CD4-positive, alpha-beta T cell (primary cell): ENCODE measurements around the gene GABRR2. TPM values are rescaled to one million over a fixed set of nuclear protein-coding genes. Genes with fewer than 3 reads are reported as not detected.

ENCODE experiments used
- ATAC-seq: fragments of 200-7000 bp; cut with Tn5 transposase; one replicate; pipeline ENCODE4 v1.10.0; 2022; ENCODE audit warnings: mild to moderate bottlenecking; ENCODE audit not compliant: poor library complexity
- CTCF ChIA-PET: fragments of 350-600 bp; sonication (Branson Sonifier 250); formaldehyde crosslinking; loops from one replicate; lab custom pipeline; 2021; ENCODE audit warnings: antibody characterized with exemption, inconsistent platforms; lab: Charles Lee
- POLR2A ChIA-PET: fragments of 350-600 bp; sonication (Branson Sonifier 250); formaldehyde crosslinking; loops from one replicate; lab custom pipeline; 2021; ENCODE audit warnings: antibody characterized with exemption, inconsistent platforms; lab: Charles Lee
- DNase-seq, 14 experiments: peaks; one replicate each; pipeline ENCODE4 v3.0.0-alpha.2; 2013 to 2020; ENCODE audit warnings: mixed read lengths in 2 of 14
- H3K27ac ChIP-seq, 2 donors: one replicate each; pipeline versions ENCODE4 v1.5.1 to v1.7.0; 2013; ENCODE audit warnings: low read length in 2 of 2, low read depth in 1 of 2, mild to moderate bottlenecking in 1 of 2
- H3K27me3 ChIP-seq, 2 experiments: 1 replicate in 1 of 2; 2 replicates in 1 of 2; pipeline versions ENCODE4 v1.6.1 to v1.7.0; 2013; ENCODE audit warnings: low read length in 2 of 2, control low read depth in 1 of 2, mild to moderate bottlenecking in 1 of 2, moderate library complexity in 1 of 2; ENCODE audit not compliant: insufficient read depth in 2 of 2, control insufficient read depth in 1 of 2
- H3K36me3 ChIP-seq: one replicate; pipeline ENCODE4 v1.6.1; 2013; ENCODE audit warnings: low read length, control low read depth; ENCODE audit not compliant: insufficient read depth
- H3K4me1 ChIP-seq: one replicate; pipeline ENCODE4 v1.6.1; 2013; ENCODE audit warnings: low read length, control low read depth; ENCODE audit not compliant: insufficient read depth
- H3K4me3 ChIP-seq: one replicate; pipeline ENCODE4 v1.5.1; 2013; ENCODE audit warnings: mild to moderate bottlenecking, low read length, moderate library complexity
- H3K9me3 ChIP-seq, 2 experiments: 1 replicate in 1 of 2; 2 replicates in 1 of 2; pipeline versions ENCODE4 v1.6.1 to v1.7.0; 2013; ENCODE audit warnings: low read length in 2 of 2, mild to moderate bottlenecking in 2 of 2, control low read depth in 1 of 2, moderate library complexity in 1 of 2; ENCODE audit not compliant: control insufficient read depth in 1 of 2, insufficient read depth in 1 of 2
- H3K27ac Mint-ChIP-seq: one replicate; pipeline ENCODE4 v1.8.0; 2020; ENCODE audit warnings: mixed read lengths
- H3K27me3 Mint-ChIP-seq: one replicate; pipeline ENCODE4 v1.8.0; 2021; ENCODE audit warnings: mixed read lengths
- H3K36me3 Mint-ChIP-seq: one replicate; pipeline ENCODE4 v1.8.0; 2021; ENCODE audit warnings: low read depth, mixed read lengths
- H3K4me1 Mint-ChIP-seq: one replicate; pipeline ENCODE4 v1.8.0; 2021; ENCODE audit warnings: low read depth, mixed read lengths
- H3K4me3 Mint-ChIP-seq: one replicate; pipeline ENCODE4 v1.8.0; 2020; ENCODE audit warnings: mild to moderate bottlenecking, mixed read lengths
- H3K9me3 Mint-ChIP-seq: one replicate; pipeline ENCODE4 v1.8.0; 2020; ENCODE audit warnings: mixed read lengths
- CTCF ChIP-seq: fragments of 200-600 bp; IDR thresholded peaks from one replicate; pipeline ENCODE4 v1.8.0; 2022; ENCODE audit warnings: antibody characterized with exemption, mild to moderate bottlenecking
- intact Hi-C, 2 experiments: fragments of 100-400 bp; cut with DNase I in 1 of 2; cut with micrococcal nuclease in 1 of 2; formaldehyde crosslinking; loops; one replicate each; pipeline versions ENCODE4 v1.15.1 to v1.9.0; 2023 to 2025; cut with DNase I, micrococcal nuclease
- total RNA-seq, 174 experiments: library from RNA in 2 of 174; stranded (reverse) in 2 of 174; gene quantifications; one replicate each; pipeline ENCODE4 v1.2.3 and lab custom pipeline; 2021 to 2026

Gene GABRR2
- total RNA-seq, 2 experiments from 2014 or later: 0.47 to 0.49 TPM

GRCh38 chr6:89302195-89302770 is 12.8 kb downstream of the GABRR2 start:
- intact Hi-C loops: no loop called here
- H3K4me3 Mint-ChIP-seq: no peak overlapping the region
- H3K27ac Mint-ChIP-seq: no peak overlapping the region
- Histone ChIP-seq H3K9me3 (peaks cover 0 to 3% of the 10 kb centered on the region in 2 experiments), H3K4me1 (peaks cover 24% of the 10 kb centered on the region), H3K27me3 (no peaks in the 10 kb centered on the region), H3K4me3 (no peak overlapping the region), H3K36me3 (no peaks in the 10 kb centered on the region), H3K27ac (no peak overlapping the region)
- CTCF ChIA-PET: no interaction called here
- ATAC-seq (no peak), DNase-seq (no peak)
- no peaks in the 10 kb centered on the region for H3K9me3 Mint-ChIP-seq
- no peaks in the 10 kb centered on the region for H3K27me3 Mint-ChIP-seq
- H3K4me1 Mint-ChIP-seq: peaks cover 26% of the 10 kb centered on the region
- POLR2A ChIA-PET: no interaction called here
- no peak for TF ChIP-seq CTCF
- no peaks in the 10 kb centered on the region for H3K36me3 Mint-ChIP-seq

GRCh38 chr6:89301586-89302194 is 13.4 kb downstream of the GABRR2 start:
- DNase-seq (no peak), ATAC-seq (no peak)
- H3K4me3 Mint-ChIP-seq: no peak overlapping the region
- no peaks in the 10 kb centered on the region for H3K27me3 ChIP-seq
- H3K36me3 ChIP-seq: no peaks in the 10 kb centered on the region
- no peaks in the 10 kb centered on the region for H3K9me3 Mint-ChIP-seq
- intact Hi-C loops: no loop called here
- CTCF ChIA-PET: no interaction called here
- H3K27ac Mint-ChIP-seq: no peak overlapping the region
- no peak overlapping the region for H3K4me3 ChIP-seq
- TF ChIP-seq CTCF: no peak
- no peak overlapping the region for H3K27ac ChIP-seq
- POLR2A ChIA-PET: no interaction called here
- no peaks in the 10 kb centered on the region for H3K27me3 Mint-ChIP-seq
- H3K4me1 Mint-ChIP-seq: peaks cover 26% of the 10 kb centered on the region
- no peaks in the 10 kb centered on the region for H3K36me3 Mint-ChIP-seq
- peaks cover 0 to 3% of the 10 kb centered on the region in 2 experiments for H3K9me3 ChIP-seq
- H3K4me1 ChIP-seq: peaks cover 28% of the 10 kb centered on the region

- no peak for ATAC-seq
- Histone ChIP-seq H3K9me3 (peaks cover 0 to 3% of the 10 kb centered on the region in 2 experiments), H3K4me1 (peaks cover 28% of the 10 kb centered on the region), H3K4me3 (no peak overlapping the region), H3K27ac (no peak overlapping the region), H3K27me3 (no peaks in the 10 kb centered on the region), H3K36me3 (no peaks in the 10 kb centered on the region)
- Mint-ChIP-seq H3K36me3 (no peaks in the 10 kb centered on the region), H3K27me3 (no peaks in the 10 kb centered on the region), H3K4me3 (no peak overlapping the region), H3K9me3 (peaks cover 2% of the 10 kb centered on the region), H3K27ac (peak overlapping the region; percentile 86), H3K4me1 (peaks cover 26% of the 10 kb centered on the region)
- ChIA-PET CTCF (interaction anchor here (1.1 kb wide), 1 partner anchor 73 kb away, joined by 3 read pairs; no protein-coding TSS in a partner anchor), POLR2A (interaction anchor here (0.5 to 3.0 kb wide), 4 partner anchors 48 to 1288 kb away, joined by 3 to 32 read pairs (median 3); partner anchors contain the start of genes MAP3K7 and PNRC1)
- intact Hi-C loops: loop anchor here in 1 of 2 experiments (2.0 to 5.0 kb wide), 2 partner anchors 53 to 219 kb away; partner anchors contain the start of genes PNRC1 and UBE2J1
- no peak for DNase-seq
- TF ChIP-seq CTCF: no peak
Observed at GRCh38 chr6:89299466-89299850, 15.6 kb downstream of the GABRR2 start.
